ENCODE results near the gene SLC9C1.
A peak's percentile ranks its signal among the peaks of the same experiment; 100 is the strongest.

Gene SLC9C1

DNA sequence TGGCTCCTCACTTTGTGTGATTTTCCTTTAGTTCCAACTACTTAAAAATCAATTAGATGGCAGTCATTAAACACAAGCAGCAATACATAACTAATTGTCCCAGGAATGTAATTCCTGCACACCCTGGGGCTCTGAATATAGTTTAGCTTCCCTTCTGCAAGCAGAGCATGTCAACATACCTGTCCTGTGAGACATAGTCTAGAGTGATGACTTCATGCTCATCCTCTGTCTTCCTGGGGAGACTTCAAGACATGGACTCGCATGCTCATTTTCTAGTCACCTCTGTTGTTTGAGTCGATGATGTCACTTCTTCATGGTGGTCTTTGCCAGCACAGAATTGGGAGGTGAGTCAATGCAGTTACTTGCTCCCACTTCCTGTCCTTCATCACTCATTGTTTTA, 192.1 kb downstream of the SLC9C1 start:
- H3K4me3 ChIP-seq (ENCODE audit: control insufficient read depth, low read depth, low read length) = no peak overlapping the region
- TF ChIP-seq, protein P1, sequence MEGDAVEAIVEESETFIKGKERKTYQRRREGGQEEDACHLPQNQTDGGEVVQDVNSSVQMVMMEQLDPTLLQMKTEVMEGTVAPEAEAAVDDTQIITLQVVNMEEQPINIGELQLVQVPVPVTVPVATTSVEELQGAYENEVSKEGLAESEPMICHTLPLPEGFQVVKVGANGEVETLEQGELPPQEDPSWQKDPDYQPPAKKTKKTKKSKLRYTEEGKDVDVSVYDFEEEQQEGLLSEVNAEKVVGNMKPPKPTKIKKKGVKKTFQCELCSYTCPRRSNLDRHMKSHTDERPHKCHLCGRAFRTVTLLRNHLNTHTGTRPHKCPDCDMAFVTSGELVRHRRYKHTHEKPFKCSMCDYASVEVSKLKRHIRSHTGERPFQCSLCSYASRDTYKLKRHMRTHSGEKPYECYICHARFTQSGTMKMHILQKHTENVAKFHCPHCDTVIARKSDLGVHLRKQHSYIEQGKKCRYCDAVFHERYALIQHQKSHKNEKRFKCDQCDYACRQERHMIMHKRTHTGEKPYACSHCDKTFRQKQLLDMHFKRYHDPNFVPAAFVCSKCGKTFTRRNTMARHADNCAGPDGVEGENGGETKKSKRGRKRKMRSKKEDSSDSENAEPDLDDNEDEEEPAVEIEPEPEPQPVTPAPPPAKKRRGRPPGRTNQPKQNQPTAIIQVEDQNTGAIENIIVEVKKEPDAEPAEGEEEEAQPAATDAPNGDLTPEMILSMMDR (conservative IDR thresholded peaks at IDR 0.05; ENCODE audit: control insufficient read depth, insufficient read depth, low read depth, low read length) = no peak
- DNase-seq (ENCODE audit: low read depth) = peak; percentile 87

DNA sequence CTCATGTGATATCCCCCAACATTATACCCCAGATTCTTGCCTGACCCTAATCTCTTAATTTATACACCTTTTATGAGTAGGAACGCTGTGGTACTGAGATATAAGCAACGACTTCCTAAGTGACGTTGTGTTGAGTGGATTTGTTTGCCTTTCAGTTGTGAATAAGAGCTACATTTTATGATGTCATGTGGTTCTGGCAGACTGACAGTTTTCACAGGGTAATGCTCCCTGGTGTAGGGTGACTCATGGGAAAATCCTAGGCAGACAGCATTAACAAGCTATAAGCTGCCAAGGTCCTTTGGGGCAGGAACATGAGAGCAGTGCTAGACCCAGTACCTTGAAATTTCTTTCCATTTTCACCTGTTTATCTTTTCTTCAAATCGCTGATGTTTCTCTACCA, 196.6 kb downstream of the SLC9C1 start:
- TF ChIP-seq, protein P1 (conservative IDR thresholded peaks at IDR 0.05; ENCODE audit: control insufficient read depth, insufficient read depth, low read depth, low read length) = no peak
- peak; percentile 100 for DNase-seq (ENCODE audit: low read depth)
- H3K4me3 ChIP-seq (ENCODE audit: control insufficient read depth, low read depth, low read length) = no peak overlapping the region

DNA sequence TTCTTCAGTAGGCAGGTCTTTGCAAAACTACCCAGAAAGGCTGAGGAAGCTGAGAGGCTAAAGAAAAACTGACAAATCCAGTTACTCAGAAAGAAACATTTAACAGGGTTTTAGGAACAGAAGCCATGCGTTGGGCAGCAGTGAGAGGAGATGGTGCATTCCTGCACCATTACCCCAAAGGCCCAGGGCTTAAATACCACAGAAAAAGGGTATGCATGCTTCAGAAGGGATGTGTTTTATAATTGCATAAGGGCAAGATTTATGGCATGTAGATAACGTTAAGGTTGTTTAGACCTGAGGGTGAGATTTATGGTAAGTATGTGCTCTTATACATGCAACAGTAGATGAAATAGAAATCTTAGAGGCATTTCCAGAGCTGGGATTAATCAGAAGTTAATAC, 197.8 kb downstream of the SLC9C1 start:
- TF ChIP-seq, protein P1 (conservative IDR thresholded peaks at IDR 0.05; ENCODE audit: control insufficient read depth, insufficient read depth, low read depth, low read length) = no peak
- no peak for DNase-seq (ENCODE audit: low read depth)
- no peak overlapping the region for H3K4me3 ChIP-seq (ENCODE audit: control insufficient read depth, low read depth, low read length)

DNA sequence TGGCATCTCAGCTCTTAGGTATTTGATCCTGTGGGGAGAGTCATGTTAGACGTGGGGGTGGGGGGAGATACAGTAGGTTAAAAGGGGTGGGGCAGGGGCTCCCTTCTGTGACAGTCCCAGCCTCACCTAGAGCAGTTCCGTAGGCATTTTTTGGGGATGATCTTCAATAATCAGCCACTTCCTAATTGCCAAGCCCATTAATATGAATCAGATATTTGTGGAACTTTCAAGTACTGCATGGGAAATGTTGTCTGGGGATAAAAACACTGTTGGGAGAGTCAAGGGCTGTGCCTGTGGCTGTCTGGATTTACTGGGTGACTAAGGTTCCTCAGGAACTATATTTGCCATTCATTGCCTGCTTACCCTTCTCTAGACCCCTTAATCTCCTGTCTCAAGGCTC, 198.3 kb downstream of the SLC9C1 start:
- TF ChIP-seq, protein P1 (conservative IDR thresholded peaks at IDR 0.05; ENCODE audit: control insufficient read depth, insufficient read depth, low read depth, low read length) = no peak
- no peak overlapping the region for H3K4me3 ChIP-seq (ENCODE audit: control insufficient read depth, low read depth, low read length)
- no peak for DNase-seq (ENCODE audit: low read depth)

DNA sequence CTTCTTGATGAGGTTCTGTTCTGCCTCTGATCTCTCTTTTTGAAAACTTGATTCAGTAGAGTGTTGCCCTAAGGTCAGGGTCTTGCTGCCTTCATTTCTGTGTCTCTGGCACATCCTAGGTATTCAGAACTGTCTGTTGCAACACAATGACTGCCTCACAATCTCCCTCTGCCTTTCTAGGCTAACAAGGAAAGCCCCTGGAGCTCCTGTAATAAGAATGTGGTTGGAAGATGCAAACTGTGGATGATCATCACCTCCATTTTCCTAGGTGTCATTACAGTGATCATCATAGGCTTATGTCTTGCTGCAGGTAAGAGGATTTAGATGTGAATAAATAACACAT, 200.9 kb downstream of the SLC9C1 start:
- TF ChIP-seq, protein P1 (conservative IDR thresholded peaks at IDR 0.05; ENCODE audit: control insufficient read depth, insufficient read depth, low read depth, low read length) = no peak
- H3K4me3 ChIP-seq (ENCODE audit: control insufficient read depth, low read depth, low read length) = no peak overlapping the region
- DNase-seq (ENCODE audit: low read depth) = peak; percentile 36

DNA sequence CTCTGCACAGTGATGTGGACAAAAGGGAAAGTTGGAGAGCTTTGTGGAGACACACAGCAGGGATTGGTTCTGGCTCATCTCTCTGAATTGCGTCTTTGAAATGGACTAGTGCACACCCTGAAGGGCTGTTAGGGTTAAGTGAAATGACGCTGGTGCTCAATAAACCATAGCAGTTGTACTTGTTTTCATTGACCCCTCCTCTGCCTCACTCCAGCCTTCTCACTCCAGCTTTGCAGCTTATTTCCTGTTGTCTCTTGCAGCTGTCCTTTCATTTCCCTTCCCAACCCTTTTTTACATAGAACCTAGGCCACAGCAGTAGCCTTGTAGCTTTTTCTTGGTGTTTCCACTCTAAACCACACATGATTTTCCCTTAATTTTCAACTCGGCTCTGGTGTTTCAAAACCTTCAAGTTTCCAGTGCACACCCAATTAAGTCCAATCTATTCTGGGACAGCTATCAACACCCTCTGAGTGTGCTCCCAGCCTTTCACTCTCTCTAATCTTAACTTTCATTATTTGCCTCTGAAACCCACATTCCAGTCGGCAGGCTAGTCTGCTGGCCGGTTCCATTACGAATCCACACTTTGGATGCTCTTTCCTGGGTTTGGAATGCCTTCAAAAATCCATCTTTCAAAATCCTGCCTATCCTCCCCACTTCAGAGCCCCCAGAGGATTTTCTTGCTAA, 201.4 kb downstream of the SLC9C1 start:
- no peak overlapping the region for H3K4me3 ChIP-seq (ENCODE audit: control insufficient read depth, low read depth, low read length)
- TF ChIP-seq, protein P1 (conservative IDR thresholded peaks at IDR 0.05; ENCODE audit: control insufficient read depth, insufficient read depth, low read depth, low read length) = no peak
- no peak for DNase-seq (ENCODE audit: low read depth)
